PC-9 (cell line): ENCODE measurements around the gene PPP1R15B.

ENCODE experiments used
- EZH2 ChIP-seq: fragments of 200-600 bp; sonication (generic); IDR thresholded peaks from 2 replicates; pipeline ENCODE4 v1.8.0; 2017; ENCODE audit warnings: antibody characterized with exemption, low read depth
- TF ChIP-seq, protein P1 (sequence below): fragments of 200-600 bp; sonication (generic); conservative IDR thresholded peaks from 2 replicates; pipeline ENCODE4 v1.6.1; 2017; ENCODE audit warnings: mixed run types, antibody characterized with exemption, mild to moderate bottlenecking, moderate library complexity

DNA sequence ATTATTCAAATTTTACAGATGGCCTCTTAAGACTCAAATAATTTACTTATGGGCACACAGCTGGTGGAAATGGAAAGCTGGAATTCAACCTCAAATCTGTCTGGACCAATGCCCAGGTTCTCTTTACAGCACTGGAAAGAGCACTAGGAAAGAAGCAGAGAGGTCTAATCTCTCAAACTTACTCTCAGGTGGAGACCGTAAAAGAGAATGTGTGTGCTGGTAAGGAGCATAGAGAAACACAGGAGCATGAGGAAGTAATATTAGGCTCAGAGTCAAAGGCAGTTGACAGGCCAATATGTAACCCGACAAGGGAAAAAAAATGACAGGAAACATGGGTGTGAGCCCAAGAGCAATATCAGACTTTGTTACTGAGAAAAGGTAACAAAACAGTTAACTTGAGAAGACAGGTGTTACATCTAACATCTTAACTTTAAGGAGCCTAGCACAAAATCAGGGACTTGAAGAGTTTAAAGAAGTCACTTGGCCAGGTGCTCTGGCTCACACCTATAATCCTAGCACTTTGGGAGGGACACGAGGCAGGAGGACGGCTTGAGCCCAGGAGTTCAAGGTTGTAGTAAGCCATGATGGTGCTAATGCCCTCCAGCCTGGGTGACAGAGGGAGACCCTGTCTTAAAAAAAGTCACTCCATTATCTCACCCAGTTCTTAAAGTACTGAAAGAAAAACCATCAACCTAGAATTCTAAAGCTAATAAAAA is 20.7 kb downstream of the PPP1R15B start:
- TF ChIP-seq, protein P1, sequence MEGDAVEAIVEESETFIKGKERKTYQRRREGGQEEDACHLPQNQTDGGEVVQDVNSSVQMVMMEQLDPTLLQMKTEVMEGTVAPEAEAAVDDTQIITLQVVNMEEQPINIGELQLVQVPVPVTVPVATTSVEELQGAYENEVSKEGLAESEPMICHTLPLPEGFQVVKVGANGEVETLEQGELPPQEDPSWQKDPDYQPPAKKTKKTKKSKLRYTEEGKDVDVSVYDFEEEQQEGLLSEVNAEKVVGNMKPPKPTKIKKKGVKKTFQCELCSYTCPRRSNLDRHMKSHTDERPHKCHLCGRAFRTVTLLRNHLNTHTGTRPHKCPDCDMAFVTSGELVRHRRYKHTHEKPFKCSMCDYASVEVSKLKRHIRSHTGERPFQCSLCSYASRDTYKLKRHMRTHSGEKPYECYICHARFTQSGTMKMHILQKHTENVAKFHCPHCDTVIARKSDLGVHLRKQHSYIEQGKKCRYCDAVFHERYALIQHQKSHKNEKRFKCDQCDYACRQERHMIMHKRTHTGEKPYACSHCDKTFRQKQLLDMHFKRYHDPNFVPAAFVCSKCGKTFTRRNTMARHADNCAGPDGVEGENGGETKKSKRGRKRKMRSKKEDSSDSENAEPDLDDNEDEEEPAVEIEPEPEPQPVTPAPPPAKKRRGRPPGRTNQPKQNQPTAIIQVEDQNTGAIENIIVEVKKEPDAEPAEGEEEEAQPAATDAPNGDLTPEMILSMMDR, result no peak
- no peak for TF ChIP-seq EZH2
